ENCODE measurements around the gene S100PBP.

S100PBP gene

DNA sequence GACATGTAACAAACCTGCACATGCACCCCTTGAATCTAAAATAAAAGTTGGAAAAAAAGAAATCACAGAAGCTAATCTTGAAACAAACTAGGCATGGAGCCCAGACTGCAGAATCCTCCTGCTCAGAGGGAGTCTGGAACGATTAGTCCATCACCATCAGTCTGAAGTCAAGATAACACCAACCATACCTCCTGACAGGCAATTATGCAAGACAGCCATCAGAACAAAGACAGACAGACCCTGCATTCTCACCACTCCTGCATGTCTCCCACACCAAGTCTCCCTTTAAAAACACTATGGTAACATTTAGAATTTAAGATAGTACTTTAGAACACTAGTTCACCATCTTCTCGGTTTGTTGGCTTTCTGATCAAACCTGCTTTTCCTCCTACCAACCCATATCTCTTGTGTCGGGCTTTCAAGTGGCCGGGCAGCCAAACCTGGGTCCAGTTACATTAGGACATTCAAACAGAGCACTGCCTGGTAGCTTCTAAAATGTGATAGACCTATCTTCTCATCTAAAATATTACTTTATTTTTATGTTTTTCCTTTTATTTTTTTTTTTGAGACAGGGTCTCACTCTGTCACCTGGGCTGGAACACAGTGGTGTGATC is 10.4 kb upstream of the S100PBP start:
- DNase-seq (ENCODE audit: insufficient read length, low spot score) (no peak), FAIRE-seq (no peak)
- TF ChIP-seq, protein P1, sequence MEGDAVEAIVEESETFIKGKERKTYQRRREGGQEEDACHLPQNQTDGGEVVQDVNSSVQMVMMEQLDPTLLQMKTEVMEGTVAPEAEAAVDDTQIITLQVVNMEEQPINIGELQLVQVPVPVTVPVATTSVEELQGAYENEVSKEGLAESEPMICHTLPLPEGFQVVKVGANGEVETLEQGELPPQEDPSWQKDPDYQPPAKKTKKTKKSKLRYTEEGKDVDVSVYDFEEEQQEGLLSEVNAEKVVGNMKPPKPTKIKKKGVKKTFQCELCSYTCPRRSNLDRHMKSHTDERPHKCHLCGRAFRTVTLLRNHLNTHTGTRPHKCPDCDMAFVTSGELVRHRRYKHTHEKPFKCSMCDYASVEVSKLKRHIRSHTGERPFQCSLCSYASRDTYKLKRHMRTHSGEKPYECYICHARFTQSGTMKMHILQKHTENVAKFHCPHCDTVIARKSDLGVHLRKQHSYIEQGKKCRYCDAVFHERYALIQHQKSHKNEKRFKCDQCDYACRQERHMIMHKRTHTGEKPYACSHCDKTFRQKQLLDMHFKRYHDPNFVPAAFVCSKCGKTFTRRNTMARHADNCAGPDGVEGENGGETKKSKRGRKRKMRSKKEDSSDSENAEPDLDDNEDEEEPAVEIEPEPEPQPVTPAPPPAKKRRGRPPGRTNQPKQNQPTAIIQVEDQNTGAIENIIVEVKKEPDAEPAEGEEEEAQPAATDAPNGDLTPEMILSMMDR (IDR thresholded peaks at IDR 0.05; ENCODE audit: insufficient read depth, missing control alignments) = no peak

DNA sequence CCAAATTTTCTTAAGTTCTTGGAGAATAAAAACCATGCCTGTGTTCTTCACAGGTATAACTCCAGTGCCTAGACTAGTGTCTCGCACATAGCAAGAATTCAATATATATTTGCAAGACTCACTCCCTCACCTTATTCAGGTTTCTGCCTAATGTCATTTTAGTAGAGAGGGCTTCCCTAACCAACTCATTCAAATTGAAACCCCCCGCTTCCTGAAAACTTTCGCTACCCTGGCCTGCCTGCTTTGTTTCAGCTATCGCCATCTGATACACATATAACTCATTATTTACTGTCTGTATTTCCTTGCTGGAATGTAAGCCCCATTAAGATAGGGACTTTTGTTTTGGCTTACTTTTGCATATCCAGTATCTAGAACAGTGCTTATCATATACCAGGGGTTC is 8.9 kb upstream of the S100PBP start:
- DNase-seq (ENCODE audit: insufficient read length, low spot score) = no peak
- FAIRE-seq = no peak
- TF ChIP-seq, protein P1 (IDR thresholded peaks at IDR 0.05; ENCODE audit: insufficient read depth, missing control alignments) = no peak

DNA sequence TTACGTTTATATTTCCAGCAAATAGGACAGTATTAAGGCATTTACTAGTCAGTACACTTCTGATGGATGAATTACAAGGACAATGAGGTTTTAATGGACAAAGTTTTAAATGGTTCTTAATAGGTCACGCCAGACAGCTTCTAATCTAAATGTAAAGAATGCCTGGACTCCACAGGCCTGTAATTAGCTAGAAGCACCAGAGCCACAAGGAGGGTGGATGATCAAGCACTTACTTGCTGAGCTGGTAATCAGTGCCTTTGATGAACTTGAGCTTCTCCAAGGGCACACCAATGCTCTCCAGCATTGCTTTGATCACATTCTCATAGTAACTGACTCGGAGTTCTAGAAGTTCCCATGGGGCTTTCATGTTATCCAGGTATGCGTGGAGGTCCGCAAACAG is 7.1 kb upstream of the S100PBP start:
- no peak for DNase-seq (ENCODE audit: insufficient read length, low spot score)
- FAIRE-seq = no peak
- TF ChIP-seq, protein P1 (IDR thresholded peaks at IDR 0.05; ENCODE audit: insufficient read depth, missing control alignments) = no peak

DNA sequence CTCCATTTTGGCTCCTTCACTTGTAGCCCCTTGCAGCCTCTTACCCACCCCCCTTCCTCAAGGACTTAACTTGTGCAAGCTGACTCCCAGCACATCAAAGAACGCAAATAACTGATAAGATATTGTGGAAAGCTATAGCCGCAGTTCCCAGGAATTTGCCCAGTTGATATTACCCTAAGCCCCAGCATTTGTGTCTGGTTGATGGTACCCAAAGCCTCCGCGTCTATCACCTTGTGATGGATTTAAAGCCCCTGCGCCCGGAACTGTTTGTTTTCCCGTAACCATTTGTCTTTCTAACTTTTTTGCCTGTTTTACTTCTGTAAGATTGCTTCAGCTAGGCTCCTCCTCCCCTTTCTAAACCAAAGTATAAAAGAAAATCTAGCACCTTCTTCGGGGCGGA is 6.2 kb upstream of the S100PBP start:
- TF ChIP-seq, protein P1 (IDR thresholded peaks at IDR 0.05; ENCODE audit: insufficient read depth, missing control alignments) = no peak
- FAIRE-seq = no peak
- no peak for DNase-seq (ENCODE audit: insufficient read length, low spot score)

DNA sequence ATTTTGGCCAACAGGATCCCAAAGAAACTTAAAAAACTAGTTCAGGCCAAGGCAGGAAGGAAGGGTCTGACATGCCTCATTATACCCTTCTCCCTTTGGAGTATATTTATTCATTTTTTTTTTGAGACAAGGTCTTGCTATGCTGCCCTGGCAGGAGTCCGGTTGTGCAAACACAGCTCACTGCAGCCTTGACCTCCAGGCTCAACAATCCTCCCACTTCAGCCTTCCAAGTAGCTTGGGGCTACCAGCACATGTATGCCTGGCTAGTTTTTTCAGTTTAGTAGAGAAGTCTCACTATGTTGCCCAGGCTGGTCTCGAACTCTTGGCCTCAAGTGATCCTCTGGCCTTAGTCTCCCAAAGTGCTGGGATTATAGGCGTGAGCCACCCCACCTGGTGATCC is 5.5 kb upstream of the S100PBP start:
- TF ChIP-seq, protein P1 (IDR thresholded peaks at IDR 0.05; ENCODE audit: insufficient read depth, missing control alignments) = no peak
- no peak for FAIRE-seq

DNA sequence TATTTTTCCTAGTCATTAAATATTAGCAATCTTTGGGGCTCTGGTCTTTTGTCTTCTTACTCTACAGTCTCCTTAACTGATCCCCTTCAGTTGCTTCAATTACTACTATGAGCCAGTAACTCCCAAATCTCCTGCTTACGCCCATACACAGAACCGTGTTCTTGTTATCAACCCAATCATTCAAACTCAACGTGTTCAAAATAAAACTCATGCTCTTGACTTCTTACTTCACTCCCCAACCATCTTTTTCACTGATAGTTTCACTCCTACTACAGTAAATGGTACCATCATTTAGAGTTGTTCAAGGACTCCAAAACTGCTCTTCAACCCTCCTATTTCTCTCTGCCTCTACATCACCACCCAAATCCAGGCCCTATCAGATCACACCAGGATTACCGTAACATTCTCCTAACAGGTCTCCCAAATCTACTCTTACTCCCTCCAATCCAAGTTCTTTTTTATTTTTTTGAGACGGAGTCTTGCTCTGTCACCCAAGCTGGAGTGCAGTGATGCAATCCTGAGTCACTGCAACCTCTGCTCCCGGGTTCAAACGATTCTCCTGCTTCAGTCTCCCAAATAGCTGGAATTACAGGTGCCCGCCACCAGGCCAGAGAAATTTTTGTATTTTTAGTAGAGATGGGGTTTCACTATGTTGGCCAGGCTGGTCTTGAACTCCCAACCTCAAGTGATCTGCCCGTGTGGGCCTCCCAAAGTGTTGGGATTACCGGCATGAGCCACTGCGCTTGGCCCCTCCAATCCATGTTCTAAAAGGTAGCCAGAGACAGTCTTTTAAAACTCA is 3.3 kb upstream of the S100PBP start:
- FAIRE-seq (no peak), DNase-seq (ENCODE audit: insufficient read length, low spot score) (no peak)
- TF ChIP-seq, protein P1 (IDR thresholded peaks at IDR 0.05; ENCODE audit: insufficient read depth, missing control alignments) = no peak

More for the DNA sequence above, 5.5 kb upstream of the S100PBP start:
- DNase-seq (ENCODE audit: insufficient read length, low spot score) = no peak

DNA sequence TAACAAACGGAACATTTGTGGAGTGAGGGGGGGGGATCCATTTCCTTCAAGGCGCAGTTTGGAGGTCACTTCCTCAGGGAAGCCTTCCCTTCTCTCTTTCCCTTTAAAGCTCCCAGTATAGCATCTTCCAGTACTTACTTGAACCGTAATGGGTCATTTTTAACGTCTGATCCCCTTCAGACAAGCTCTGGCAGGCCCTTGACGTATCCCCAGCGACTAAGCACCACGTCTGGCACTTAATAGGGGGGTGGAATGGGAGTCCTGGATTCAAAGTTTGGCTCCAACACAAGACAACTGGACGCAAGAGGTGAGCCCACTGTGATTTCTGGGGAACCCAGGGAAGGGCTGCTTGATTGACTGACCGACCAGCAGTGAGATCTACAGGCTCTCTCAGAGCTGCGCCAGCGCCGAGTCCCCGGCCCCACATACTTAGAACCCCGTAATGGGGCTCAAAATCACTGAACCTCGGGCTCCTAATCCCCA is 736 bp upstream of the S100PBP start:
- TF ChIP-seq, protein P1 (IDR thresholded peaks at IDR 0.05; ENCODE audit: insufficient read depth, missing control alignments) = no peak
- no peak for FAIRE-seq
- no peak for DNase-seq (ENCODE audit: insufficient read length, low spot score)
